Amniotic epithelial cell (primary cell): Measurements from ENCODE around the gene NUDT13.
A peak's percentile ranks its signal among the peaks of the same experiment; 100 is the strongest.

Experiments
- DNase-seq: peaks from one replicate; pipeline ENCODE4 v3.0.0-alpha.2; 2010; ENCODE audit warnings: low read depth

The NUDT13 gene

GRCh38 chr10:73166972-73167371 lies 56.7 kb downstream of the NUDT13 start:
- DNase-seq: no peak

DNA sequence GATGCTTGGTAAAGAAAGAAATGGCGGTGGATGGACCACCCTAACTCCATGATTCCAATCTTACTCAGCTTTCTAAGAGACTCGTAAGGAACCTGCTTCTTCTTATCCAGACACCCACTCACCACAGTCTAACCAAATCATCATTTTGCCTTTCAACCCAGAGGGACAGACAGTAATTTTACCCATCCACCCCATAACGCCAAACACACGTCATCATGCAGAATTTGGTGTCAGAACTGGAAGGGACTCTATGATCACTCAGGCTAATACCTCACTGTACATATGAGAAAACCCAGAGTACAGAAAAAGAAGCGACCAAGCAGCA lies 57.2 kb downstream of the NUDT13 start:
- DNase-seq: peak; percentile 19

- DNase-seq: peak; percentile 93
These were observed 57.7 kb downstream of the NUDT13 start, which contains the start of the genes ECD and FAM149B1 for GRCh38 chr10:73167783-73168464. ECD (minus strand) TSS chr10:73168008; CDS start chr10:73163937, 4,071 bp downstream. FAM149B1 (plus strand) TSS chr10:73168119; CDS start chr10:73168340, 221 bp downstream.

DNA sequence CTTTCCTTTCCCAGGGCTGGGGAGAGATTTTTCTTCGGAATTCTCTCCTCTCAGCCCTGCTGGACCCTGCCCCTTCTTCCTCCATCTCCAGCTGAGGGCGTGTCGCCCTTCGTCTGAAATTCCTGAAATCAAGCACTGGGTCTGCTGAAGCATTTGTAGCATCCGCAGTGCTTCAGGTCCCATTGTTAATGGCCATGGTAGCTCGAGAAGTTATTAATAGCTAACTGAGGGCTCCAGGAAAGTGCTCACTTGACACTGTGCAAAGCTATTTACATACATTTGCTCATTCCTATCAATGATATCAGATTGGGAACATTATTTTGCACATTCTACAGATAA lies 58.2 kb downstream of the NUDT13 start:
- DNase-seq: no peak

DNA sequence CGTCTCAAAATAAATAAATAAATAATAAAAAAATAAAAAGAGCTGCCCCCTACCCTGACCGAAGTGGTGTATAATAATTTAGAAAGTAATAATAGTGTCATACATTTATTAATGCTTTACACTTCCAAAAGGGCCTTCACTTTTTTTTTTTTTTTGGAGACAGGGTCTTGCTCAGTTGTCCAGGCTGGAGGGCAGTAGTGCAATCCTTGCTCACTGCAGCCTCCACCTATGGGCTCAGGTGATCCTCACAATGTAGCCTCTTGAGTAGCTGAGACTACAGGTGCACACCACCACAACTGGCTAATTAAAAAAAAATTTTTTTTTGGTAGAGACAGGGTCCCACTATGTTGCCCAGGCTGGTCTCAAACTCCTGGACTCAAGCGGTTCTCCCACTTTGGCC lies 59.1 kb downstream of the NUDT13 start:
- no peak for DNase-seq

- no peak for DNase-seq
These were observed 62.6 kb downstream of the NUDT13 start for GRCh38 chr10:73172867-73173266.

- no peak for DNase-seq
These were observed 64.1 kb downstream of the NUDT13 start for GRCh38 chr10:73174148-73174925.
